GM10248 (cell line): ENCODE data around the gene SHISA9.

ENCODE experiments used
- CTCF ChIA-PET: fragments of 300-600 bp; sonication (Branson Sonifier 250); formaldehyde crosslinking; extraction: SDS; loops from one replicate; lab custom pipeline; 2021; ENCODE audit warnings: antibody characterized with exemption; lab: Yijun Ruan, JAX
- POLR2A ChIA-PET: fragments of 350-650 bp; sonication (Branson Sonifier 250); formaldehyde crosslinking; extraction: SDS; loops from one replicate; lab custom pipeline; 2020; ENCODE audit warnings: antibody characterized with exemption; lab: Yijun Ruan, JAX
- DNase-seq: peaks from one replicate; pipeline ENCODE4 v3.0.0; 2012; ENCODE audit errors: extremely low spot score
- TF ChIP-seq, protein P1 (sequence below): IDR thresholded peaks from 2 replicates; pipeline ENCODE4 v1.5.1; 2012; ENCODE audit warnings: mild to moderate bottlenecking, low read depth; ENCODE audit errors: extremely low read depth, missing control alignments, control extremely low read depth

SHISA9 gene

GRCh38 chr16:12898551-12898950 lies 2.8 kb upstream of the SHISA9 start:
- ChIA-PET CTCF (interaction anchor here (1.0 to 3.5 kb wide), 5 partner anchors 444 to 1021 kb away, joined by 3 to 15 read pairs (median 4); partner anchors contain the start of gene ERCC4), POLR2A (no interaction called here)
- DNase-seq, result no peak
- TF ChIP-seq, protein P1, sequence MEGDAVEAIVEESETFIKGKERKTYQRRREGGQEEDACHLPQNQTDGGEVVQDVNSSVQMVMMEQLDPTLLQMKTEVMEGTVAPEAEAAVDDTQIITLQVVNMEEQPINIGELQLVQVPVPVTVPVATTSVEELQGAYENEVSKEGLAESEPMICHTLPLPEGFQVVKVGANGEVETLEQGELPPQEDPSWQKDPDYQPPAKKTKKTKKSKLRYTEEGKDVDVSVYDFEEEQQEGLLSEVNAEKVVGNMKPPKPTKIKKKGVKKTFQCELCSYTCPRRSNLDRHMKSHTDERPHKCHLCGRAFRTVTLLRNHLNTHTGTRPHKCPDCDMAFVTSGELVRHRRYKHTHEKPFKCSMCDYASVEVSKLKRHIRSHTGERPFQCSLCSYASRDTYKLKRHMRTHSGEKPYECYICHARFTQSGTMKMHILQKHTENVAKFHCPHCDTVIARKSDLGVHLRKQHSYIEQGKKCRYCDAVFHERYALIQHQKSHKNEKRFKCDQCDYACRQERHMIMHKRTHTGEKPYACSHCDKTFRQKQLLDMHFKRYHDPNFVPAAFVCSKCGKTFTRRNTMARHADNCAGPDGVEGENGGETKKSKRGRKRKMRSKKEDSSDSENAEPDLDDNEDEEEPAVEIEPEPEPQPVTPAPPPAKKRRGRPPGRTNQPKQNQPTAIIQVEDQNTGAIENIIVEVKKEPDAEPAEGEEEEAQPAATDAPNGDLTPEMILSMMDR, result no peak

GRCh38 chr16:12899529-12900143 lies 1.8 kb upstream of the SHISA9 start:
- DNase-seq, result no peak
- TF ChIP-seq, protein P1, result no peak
- ChIA-PET CTCF (interaction anchor here (1.0 to 3.5 kb wide), 2 partner anchors 15 to 554 kb away, joined by 3 to 15 read pairs; no protein-coding TSS in a partner anchor), POLR2A (no interaction called here)

- ChIA-PET POLR2A (no interaction called here), CTCF (interaction anchor here (1.0 to 3.5 kb wide), 2 partner anchors 15 to 553 kb away, joined by 3 to 15 read pairs; no protein-coding TSS in a partner anchor)
- DNase-seq, result no peak
- TF ChIP-seq, protein P1, result no peak
Observed at GRCh38 chr16:12900156-12900555, 1.2 kb upstream of the SHISA9 start.

- TF ChIP-seq, protein P1, result no peak
- no peak for DNase-seq
- ChIA-PET CTCF (interaction anchor here (3.5 kb wide), 1 partner anchor 553 kb away, joined by 15 read pairs; no protein-coding TSS in a partner anchor), POLR2A (no interaction called here)
Observed at GRCh38 chr16:12900599-12901203, 697 bp upstream of the SHISA9 start.

DNA sequence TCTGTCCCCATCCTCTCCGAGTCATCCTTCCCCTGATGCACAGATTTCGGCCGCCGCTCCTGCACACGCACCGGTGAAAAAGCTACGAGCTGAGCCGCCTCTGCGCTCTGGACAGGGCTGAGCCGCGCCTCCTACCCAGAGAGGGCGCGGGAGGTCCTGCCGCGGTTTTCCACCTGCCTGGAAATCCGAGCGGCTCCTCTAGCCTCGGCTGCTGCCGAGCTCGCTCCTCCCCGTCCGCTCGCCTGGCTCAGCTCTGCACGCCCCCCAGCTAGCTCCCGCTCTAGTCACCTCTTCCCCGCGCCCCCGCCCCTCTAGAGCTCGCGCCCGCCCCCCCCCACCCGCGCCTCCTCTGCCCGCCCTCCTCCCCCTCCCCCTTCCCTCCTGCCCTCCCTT lies 198 bp upstream of the SHISA9 start:
- ChIA-PET CTCF (no interaction called here), POLR2A (no interaction called here)
- DNase-seq, result no peak
- TF ChIP-seq, protein P1, result no peak

DNA sequence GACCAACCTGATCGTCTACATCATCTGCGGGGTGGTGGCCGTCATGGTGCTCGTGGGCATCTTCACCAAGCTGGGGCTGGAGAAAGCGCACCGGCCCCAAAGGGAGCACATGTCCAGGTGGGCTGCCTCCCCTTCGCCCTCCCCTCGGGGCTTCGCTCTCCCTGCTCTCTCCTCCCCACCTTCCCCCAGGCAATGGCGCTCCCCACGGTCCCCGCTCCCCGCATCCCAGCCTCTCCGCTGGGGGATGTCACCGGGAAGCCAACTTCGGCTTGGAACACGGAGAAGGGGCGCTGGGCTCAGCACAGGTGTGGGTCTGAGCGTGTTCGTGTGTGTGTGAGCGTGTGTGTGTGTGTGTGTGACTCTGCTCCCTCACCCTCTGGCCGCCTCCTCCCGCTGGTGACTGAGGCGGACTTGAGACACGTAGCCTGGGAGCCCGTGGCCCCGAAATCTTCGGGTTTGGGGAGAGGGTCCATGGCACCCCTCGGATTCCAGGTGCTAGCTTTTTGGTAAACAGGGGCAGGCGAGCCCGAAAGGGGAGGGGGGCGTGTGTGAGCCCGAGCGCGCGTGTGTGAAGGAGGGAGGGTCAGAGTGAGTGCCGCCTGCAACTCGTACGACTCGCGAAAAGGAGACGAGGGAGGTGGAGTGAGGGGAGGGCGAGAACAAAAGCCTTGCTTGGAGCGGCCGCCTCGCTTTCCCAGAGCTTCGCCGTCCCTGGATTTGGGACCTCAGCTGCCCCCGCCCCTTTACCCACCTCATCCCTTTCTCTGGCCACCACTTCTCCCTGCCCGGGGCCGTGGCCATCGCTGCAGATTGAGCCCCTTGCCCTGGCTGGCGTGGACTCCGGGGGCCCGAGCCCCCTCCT lies 1.3 kb downstream of the SHISA9 start:
- CTCF ChIA-PET, result no interaction called here
- DNase-seq, result no peak
- POLR2A ChIA-PET, result no interaction called here
- TF ChIP-seq, protein P1, result no peak
